B cell (primary cell): Measurements from ENCODE around the gene CTRB1. TPM values are rescaled to one million over a fixed set of nuclear protein-coding genes. Genes with fewer than 3 reads are reported as not detected.

Experiments
- ATAC-seq: fragments of 200-7000 bp; cut with Tn5 transposase; one replicate; pipeline ENCODE4 v1.10.0; 2021; ENCODE audit warnings: low read depth, mild to moderate bottlenecking, moderate number of reproducible peaks, moderate library complexity
- CTCF ChIA-PET: fragments of 350-600 bp; sonication (Branson Sonifier 250); formaldehyde crosslinking; loops from one replicate; lab custom pipeline; 2021; ENCODE audit warnings: antibody characterized with exemption, inconsistent platforms; lab: Charles Lee
- POLR2A ChIA-PET: fragments of 350-600 bp; sonication (Branson Sonifier 250); formaldehyde crosslinking; loops from one replicate; lab custom pipeline; 2021; ENCODE audit warnings: antibody characterized with exemption; lab: Charles Lee
- DNase-seq: peaks from one replicate; pipeline ENCODE4 v3.0.0; 2013
- H2AFZ ChIP-seq: 2 replicates; pipeline ENCODE4 v1.6.1; 2012; ENCODE audit warnings: mild to moderate bottlenecking, low read depth, low read length; ENCODE audit not compliant: insufficient read depth, poor library complexity, severe bottlenecking
- H3K27ac ChIP-seq, 2 donors: 1 replicate in 1 of 2; 2 replicates in 1 of 2; pipeline ENCODE4 v1.5.1; 2012 to 2013; ENCODE audit warnings: low read length in 2 of 2, mild to moderate bottlenecking in 2 of 2, moderate library complexity in 1 of 2
- H3K27me3 ChIP-seq, 4 experiments: fragments of 200-600 bp in 1 of 4; sonication (generic) in 1 of 4; replicated peaks in 1 of 4; 1 replicate in 2 of 4; 2 replicates in 2 of 4; pipeline versions ENCODE4 v1.6.1 to v1.7.0; 2013 to 2016; ENCODE audit warnings: low read length in 3 of 4, mild to moderate bottlenecking in 2 of 4, mixed read lengths in 1 of 4, moderate library complexity in 1 of 4; ENCODE audit not compliant: insufficient read depth in 4 of 4, control insufficient read depth in 3 of 4; ENCODE audit errors: control extremely low read depth in 1 of 4
- H3K36me3 ChIP-seq, 2 experiments: replicated peaks in 1 of 2; 1 replicate in 1 of 2; 2 replicates in 1 of 2; pipeline versions ENCODE4 v1.6.1 to v1.7.1; 2013; ENCODE audit warnings: low read length in 1 of 2; ENCODE audit not compliant: insufficient read depth in 2 of 2, control insufficient read depth in 1 of 2; ENCODE audit errors: control extremely low read depth in 1 of 2, extremely low read depth in 1 of 2
- H3K4me1 ChIP-seq, 2 donors: fragments of 200-600 bp in 1 of 2; sonication (generic) in 1 of 2; 1 replicate in 1 of 2; 2 replicates in 1 of 2; pipeline versions ENCODE4 v1.5.1 to v1.6.1; 2013 to 2017; ENCODE audit warnings: low read length in 2 of 2; ENCODE audit not compliant: control insufficient read depth in 2 of 2, insufficient read depth in 2 of 2
- H3K4me2 ChIP-seq: replicated peaks from 2 replicates; pipeline ENCODE3; 2012; ENCODE audit warnings: mild to moderate bottlenecking, low read depth, low read length; ENCODE audit not compliant: poor library complexity, severe bottlenecking
- H3K4me3 ChIP-seq, 5 experiments: fragments of 200-600 bp in 1 of 5; sonication (generic) in 1 of 5; 1 replicate in 3 of 5; 2 replicates in 2 of 5; pipeline versions ENCODE4 v1.5.1 to v1.7.0; 2011 to 2016; ENCODE audit warnings: low read length in 4 of 5, mild to moderate bottlenecking in 4 of 5, low read depth in 2 of 5, control low read depth in 1 of 5, moderate library complexity in 1 of 5; ENCODE audit not compliant: insufficient read depth in 1 of 5; ENCODE audit errors: control extremely low read depth in 1 of 5, extremely low read depth in 1 of 5
- H3K79me2 ChIP-seq: fragments of 200-600 bp; sonication (generic); one replicate; pipeline ENCODE4 v1.6.0; 2016; ENCODE audit warnings: low read length; ENCODE audit not compliant: control insufficient read depth, insufficient read depth
- H3K9ac ChIP-seq: fragments of 200-600 bp; sonication (generic); 2 replicates; pipeline ENCODE4 v1.6.1; 2017; ENCODE audit warnings: mild to moderate bottlenecking, low read length, moderate library complexity
- H3K9me3 ChIP-seq, 3 donors: one replicate each; pipeline versions ENCODE4 v1.6.1 to v1.7.1; 2013; ENCODE audit warnings: low read length in 2 of 3; ENCODE audit not compliant: control insufficient read depth in 2 of 3, insufficient read depth in 1 of 3; ENCODE audit errors: control extremely low read depth in 1 of 3
- H4K20me1 ChIP-seq: 2 replicates; pipeline ENCODE4 v1.6.0; 2012; ENCODE audit warnings: mild to moderate bottlenecking, low read length; ENCODE audit not compliant: insufficient read depth, control insufficient read depth, poor library complexity, severe bottlenecking
- H3K27ac Mint-ChIP-seq: one replicate; pipeline ENCODE4 v1.8.0; 2021; ENCODE audit warnings: mixed read lengths
- H3K27me3 Mint-ChIP-seq: one replicate; pipeline ENCODE4 v1.8.0; 2021; ENCODE audit warnings: mixed read lengths
- H3K4me1 Mint-ChIP-seq: one replicate; pipeline ENCODE4 v1.8.0; 2021; ENCODE audit warnings: mixed read lengths
- H3K4me3 Mint-ChIP-seq: one replicate; pipeline ENCODE4 v1.8.0; 2021; ENCODE audit warnings: mixed read lengths
- H3K9me3 Mint-ChIP-seq: one replicate; pipeline ENCODE4 v1.8.0; 2022; ENCODE audit warnings: mixed read lengths; ENCODE audit not compliant: insufficient read depth
- EZH2 ChIP-seq: IDR thresholded peaks from 2 replicates; pipeline ENCODE4 v1.6.1; 2012; ENCODE audit warnings: borderline replicate concordance, low read depth, mild to moderate bottlenecking, moderate library complexity, low read length; ENCODE audit not compliant: insufficient read depth, poor library complexity, severe bottlenecking
- WGBS: methylation state at CpG from one replicate; pipeline ENCODE4 v1.1.5; 2013; ENCODE audit warnings: missing lambda C conversion rate; ENCODE audit not compliant: insufficient coverage; 5-methylcytosine and 5-hydroxymethylcytosine counted together
- intact Hi-C: fragments of 100-400 bp; cut with micrococcal nuclease; formaldehyde crosslinking; loops from one replicate; pipeline ENCODE4 v1.10.0; 2022
- polyA plus RNA-seq: library from polyadenylated mRNA; depleted of rRNA; stranded (reverse); fragments of >200 nt; gene quantifications from 2 replicates; pipeline ENCODE4 v1.2.3, GENCODE V29; 2012
- total RNA-seq, 2 donors: library from RNA; stranded (reverse); fragments of 120-200 nt in 1 of 2; gene quantifications; 1 replicate in 1 of 2; 2 replicates in 1 of 2; pipeline versions ENCODE4 v1.2.3 to v1.2.4, GENCODE V29; 2013 to 2022
- TF ChIP-seq, protein P1 (sequence below): fragments of 200-600 bp; IDR thresholded peaks from one replicate; pipeline ENCODE4 v1.8.0; 2022; ENCODE audit warnings: antibody characterized with exemption, mild to moderate bottlenecking

The CTRB1 gene
- total and polyA plus RNA-seq, 2 donors (not counting 1 experiment from before 2014, with no cell fraction given) = not detected

DNA sequence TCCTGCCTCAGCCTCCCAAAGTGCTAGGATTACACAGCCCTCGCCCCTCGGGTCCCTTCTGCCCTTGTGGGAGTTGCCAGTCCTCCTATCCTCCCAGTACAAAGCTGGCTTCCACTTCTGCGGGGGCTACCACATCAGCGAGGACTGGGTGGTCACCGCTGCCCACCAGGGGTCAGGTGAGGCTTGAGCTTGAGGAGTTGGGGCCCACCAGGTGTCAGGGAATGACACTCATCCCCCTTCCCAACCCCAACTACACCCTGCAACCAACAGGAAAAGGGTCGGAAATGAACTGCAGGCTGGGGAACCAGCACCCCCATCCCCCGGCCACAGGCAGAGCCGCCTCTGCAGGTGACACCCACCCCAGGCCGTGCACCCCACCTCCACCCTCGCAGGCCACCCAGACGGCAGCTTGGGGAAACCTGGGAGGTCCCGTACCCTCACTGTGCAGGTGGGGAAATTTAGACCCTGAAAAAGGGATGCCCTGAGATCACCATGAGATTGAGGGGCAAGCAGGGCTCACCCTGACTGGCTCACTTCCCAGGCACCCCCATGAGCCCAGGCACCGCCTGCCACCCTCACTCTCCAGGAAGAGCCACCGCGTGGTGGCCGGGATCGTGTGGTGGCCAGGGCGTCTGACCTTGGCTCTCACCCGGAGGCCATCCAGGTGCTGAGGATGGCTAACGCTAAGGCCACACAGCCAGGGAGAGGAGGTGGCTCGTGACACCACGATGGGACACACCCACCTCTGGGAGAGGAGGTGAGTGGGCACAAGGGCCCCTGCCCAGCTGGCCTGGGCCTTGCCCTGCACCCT, 8.0 kb downstream of the CTRB1 start:
- peaks cover 0 to 8% (median 0%) of the 10 kb centered on the region in 3 donors for H3K9me3 ChIP-seq
- TF ChIP-seq EZH2 = no peak
- TF ChIP-seq, protein P1, sequence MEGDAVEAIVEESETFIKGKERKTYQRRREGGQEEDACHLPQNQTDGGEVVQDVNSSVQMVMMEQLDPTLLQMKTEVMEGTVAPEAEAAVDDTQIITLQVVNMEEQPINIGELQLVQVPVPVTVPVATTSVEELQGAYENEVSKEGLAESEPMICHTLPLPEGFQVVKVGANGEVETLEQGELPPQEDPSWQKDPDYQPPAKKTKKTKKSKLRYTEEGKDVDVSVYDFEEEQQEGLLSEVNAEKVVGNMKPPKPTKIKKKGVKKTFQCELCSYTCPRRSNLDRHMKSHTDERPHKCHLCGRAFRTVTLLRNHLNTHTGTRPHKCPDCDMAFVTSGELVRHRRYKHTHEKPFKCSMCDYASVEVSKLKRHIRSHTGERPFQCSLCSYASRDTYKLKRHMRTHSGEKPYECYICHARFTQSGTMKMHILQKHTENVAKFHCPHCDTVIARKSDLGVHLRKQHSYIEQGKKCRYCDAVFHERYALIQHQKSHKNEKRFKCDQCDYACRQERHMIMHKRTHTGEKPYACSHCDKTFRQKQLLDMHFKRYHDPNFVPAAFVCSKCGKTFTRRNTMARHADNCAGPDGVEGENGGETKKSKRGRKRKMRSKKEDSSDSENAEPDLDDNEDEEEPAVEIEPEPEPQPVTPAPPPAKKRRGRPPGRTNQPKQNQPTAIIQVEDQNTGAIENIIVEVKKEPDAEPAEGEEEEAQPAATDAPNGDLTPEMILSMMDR = no peak
- intact Hi-C loops = no loop called here
- no peak overlapping the region for H2AFZ ChIP-seq
- H3K36me3 ChIP-seq = no peaks in the 10 kb centered on the region
- no peak overlapping the region for H3K9ac ChIP-seq
- H3K79me2 ChIP-seq = no peaks in the 10 kb centered on the region
- H3K4me2 ChIP-seq = no peak overlapping the region
- DNase-seq (no peak), ATAC-seq (no peak)
- Mint-ChIP-seq H3K9me3 (no peaks in the 10 kb centered on the region), H3K27me3 (peaks cover 31% of the 10 kb centered on the region), H3K27ac (no peak overlapping the region), H3K4me1 (no peaks in the 10 kb centered on the region), H3K4me3 (no peak overlapping the region)
- CTCF ChIA-PET = interaction anchor here (0.6 to 1.6 kb wide), 3 partner anchors 27 to 167 kb away, joined by 3 to 4 read pairs (median 3); no protein-coding TSS in a partner anchor
- no peak overlapping the region for H3K27ac ChIP-seq
- peaks cover 0 to 51% (median 7%) of the 10 kb centered on the region in 4 experiments for H3K27me3 ChIP-seq
- no peaks in the 10 kb centered on the region for H4K20me1 ChIP-seq
- 80% methylated on average over 14 of the region's 22 CpGs for WGBS
- no peak overlapping the region for H3K4me3 ChIP-seq
- no peaks in the 10 kb centered on the region for H3K4me1 ChIP-seq
- POLR2A ChIA-PET = no interaction called here
